Endothelial cell of hepatic sinusoid (primary cell): Measurements from ENCODE around the gene ACYP2.
"Not testable (repeated sequence)": the region's sequence is repeated elsewhere in the genome, so short reads cannot be mapped to it uniquely, and the experiment has no call there.

ENCODE experiments used
- in situ Hi-C: cut with HindIII; loops from 2 replicates; pipeline ENCODE4 v1.10.0; 2017; ENCODE audit warnings: low sequenced_read_pairs

The ACYP2 gene

DNA sequence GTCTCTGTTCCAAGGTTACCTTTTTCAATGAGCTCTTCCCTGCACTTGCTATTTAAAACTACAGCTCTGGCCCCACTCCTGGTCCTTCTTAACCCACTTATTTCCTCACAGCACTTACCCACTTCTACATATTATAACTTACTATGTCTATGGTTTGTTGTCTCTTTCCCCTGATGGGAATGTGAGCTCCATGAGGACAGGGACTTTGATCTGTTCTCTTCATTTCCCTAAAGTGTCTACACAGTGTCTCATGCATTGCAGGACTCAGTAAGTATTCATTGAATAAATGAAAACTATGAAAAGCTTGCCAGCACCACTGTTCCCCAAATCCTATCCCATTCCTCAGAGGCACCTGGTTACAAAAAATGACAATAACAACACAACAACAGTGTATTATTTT lies 18.3 kb upstream of the ACYP2 start:
- in situ Hi-C loops = no loop called here

DNA sequence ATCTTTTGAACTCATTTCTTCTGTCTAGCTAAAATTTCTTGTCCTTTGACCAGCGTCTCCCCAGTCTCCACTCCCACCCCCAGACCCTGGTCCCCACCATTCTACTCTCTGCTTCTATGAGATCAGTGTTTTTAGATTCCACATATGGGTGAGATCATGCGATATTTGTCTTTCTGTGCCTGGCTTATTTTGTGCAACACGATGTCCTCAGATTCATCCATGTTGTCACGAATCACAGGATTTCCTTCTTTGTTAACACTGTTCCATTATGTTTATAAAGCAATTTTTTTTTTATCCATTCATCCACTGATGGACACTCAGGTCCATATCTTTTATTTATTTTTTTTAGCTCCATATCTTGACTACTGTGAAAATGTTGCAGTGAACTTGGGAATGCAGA lies 16.0 kb upstream of the ACYP2 start:
- in situ Hi-C loops = no loop called here

DNA sequence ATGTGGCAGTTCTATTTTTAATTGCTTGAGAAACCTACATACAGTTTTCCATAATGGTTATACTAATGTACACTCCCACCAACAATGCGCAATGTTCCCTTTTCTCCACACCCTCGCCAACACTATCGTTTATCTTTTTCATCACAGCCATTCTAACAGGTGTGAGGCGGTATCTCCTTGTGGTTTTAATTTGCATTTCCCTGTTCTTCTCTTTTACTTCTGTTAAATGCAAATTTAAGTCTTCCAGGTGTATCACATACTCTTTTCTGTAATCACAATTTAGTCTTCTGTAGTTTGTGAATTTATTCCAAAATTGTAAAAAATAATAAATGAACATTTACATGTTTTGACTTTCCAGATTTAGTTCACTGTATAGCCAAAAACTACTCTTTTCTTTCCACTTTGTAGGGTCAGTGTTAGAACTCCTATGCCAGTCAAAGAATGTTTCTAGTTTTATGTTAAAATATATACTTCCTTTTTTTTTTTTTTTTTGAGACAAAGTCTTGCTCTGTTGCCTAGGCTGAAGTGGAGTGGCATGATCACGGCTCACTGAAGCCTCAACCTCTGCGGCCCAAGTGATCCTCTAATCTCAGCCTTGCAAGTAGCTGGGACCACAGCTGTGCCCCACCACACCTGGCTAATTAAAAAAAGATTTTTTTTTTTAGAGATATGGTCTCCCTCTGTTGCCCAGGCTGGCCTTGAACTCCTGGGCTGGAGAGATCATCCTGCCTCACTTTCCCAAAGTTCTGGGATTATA lies 15.4 kb upstream of the ACYP2 start:
- in situ Hi-C loops = loop anchor here (10.0 kb wide), 1 partner anchor 95 kb away; no protein-coding TSS in a partner anchor

DNA sequence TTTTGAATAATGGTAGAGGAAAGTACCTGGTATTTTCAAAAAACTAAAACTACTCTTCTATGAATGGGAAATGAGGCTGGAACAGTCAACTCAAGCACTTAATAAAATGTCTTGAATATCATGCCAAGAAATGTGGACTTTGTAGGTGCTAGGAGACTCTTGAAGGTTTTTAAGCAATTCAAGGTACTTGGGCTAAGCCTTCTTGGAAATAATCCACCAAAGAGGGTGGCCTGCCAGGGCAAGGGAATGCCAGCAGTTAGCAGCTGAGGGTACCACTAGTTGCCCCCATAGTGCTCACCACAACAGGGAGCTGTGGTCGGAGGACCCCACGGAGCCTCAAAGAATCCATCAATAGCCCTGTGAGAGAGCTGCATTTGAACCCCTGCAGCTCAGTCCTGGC lies 14.6 kb upstream of the ACYP2 start:
- in situ Hi-C loops = loop anchor here (10.0 kb wide), 1 partner anchor 94 kb away; no protein-coding TSS in a partner anchor

DNA sequence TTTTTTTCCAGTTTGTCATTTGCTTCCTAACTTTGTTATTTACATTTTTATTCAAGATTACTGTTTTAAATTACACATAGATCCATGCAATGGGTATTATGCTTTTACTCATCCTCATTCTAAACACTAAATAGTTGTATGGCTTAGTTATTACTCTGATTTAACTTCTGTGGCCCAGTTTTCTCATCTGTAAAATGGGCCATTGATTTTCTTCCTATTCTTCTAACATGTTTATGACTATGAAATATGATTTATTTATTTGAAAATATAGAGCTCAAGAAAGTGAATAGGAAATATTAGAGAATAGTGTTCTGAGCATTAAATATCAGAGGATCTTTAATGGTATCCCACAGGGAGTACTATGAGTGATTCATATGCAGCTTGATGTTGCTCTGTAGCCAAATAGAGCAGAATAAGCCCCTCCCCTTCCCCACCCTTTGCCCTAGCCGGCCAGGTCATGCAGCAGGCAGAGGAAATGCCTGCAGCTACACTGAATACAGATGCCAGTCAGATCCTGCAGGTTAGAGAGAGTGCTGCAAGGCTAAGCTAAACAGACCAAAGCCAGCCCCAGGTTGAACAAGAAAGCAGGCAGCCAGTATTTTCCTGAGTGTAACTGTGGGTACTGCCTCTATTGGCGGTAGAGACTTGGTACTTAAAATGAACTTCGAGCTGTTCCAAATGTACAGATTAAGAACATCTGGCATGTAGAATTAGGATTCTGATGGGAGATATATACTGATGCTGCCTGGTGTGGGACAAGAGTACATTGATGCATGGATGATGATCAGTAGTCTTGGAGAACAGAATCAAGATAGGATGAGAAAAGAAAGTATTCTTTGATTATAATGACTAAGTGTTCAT lies 11.7 kb upstream of the ACYP2 start:
- in situ Hi-C loops = loop anchor here (10.0 kb wide), 1 partner anchor 91 kb away; no protein-coding TSS in a partner anchor

DNA sequence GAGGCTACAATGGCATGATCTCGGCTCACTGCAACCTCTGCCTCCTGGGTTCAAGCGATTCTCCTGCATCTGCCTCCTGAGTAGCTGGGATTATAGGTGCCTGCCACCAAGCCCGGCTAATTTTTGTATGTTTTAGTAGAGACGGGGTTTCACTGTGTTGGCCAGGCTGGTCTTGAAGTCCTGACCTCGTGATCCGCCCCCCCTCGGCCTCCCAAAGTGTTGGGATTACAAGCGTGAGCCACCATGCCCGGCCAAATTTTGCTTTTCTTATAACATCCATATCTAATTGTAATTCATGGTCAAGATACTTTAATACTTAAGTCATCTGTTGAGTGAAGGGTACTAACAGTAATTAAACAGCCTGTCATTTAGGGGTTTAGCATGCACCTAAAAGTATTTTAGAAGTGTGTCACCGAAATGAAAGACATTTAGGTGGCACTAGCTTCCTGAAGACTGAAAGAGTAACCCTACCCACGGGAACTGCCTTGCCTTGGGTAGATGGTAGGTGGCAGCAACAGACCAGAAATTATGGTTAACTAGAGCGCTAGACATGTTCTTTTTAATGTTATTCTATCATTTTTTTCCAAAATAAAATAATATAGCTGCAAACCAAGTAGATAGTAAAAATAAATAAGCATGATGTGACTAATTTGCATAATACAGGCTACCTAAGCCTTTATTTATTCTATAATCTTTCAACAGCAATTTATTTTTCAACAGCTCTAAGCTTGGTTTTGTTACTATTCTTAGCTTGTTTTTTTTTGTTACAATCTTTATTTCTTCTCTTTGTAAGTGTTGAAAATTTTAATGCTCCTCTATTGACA lies 8.6 kb upstream of the ACYP2 start:
- in situ Hi-C loops = loop anchor here (10.0 kb wide), 1 partner anchor 88 kb away; no protein-coding TSS in a partner anchor

DNA sequence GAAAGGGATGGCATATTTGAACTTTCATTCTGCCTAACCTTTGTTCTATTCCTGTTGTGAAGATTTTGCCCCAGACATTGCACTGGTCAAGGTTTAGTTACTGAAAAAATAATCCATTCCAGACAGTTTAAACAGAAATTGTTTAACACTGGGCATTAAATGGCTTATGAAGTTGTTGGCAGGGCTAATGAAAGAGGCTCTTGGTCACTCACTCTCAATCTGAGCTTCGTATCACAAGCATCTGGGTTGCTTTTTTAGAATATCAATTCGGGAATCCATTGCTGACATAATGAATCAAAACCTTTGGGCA lies 8.0 kb upstream of the ACYP2 start:
- in situ Hi-C loops = loop anchor here (10.0 kb wide), 1 partner anchor 87 kb away; no protein-coding TSS in a partner anchor

DNA sequence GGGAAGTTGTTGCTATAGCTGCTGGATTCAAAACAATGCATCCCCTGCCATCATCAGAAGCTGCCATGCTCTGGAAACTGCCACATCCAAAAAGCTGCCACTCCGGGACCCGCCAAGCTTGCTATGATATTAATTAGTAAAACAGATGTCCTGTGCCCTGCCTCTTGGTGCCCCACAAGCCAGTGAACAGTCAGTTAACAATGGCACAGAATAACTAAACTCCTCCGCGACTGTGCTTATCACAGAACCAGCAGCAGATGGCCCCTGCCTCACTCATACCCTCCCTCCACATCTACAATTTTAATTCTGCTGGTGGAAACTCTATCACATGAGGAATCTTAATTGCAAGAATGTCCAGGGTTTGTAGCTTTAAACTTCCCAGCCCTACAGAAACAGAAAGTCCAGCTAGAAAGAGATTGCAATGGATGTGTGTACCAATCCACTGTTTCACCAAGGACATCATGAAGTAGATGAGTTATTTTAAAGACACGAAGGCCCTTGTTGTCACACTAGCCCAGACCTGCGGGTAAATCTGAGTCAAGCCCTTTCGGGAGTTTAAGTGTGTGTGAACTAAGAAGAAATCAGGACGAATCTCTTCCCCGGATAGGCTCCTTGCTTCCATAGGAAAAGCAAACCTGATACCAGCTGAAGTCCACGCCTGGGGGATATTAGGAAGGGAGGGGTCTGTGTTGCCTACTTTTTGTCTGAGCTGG lies 7.4 kb upstream of the ACYP2 start:
- in situ Hi-C loops = loop anchor here (10.0 kb wide), 1 partner anchor 87 kb away; no protein-coding TSS in a partner anchor

DNA sequence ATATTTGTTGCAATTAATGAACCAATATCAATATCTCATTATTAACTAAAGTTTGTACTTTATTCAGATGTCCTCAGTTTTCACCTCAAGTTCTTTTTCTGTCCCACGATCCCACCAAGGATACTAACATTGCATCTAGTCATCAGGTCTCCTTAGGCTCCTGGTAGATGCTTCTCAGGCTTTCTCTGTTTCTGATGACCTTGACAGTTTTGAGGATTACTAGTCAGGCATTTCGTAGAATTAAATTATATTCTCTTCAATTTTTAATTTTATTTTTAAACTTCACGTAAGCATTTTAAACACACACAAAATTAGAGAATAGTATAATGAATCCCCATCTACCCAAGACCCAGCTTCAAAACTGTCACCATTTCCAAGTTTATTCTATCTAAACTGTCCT lies 5.6 kb upstream of the ACYP2 start:
- in situ Hi-C loops = loop anchor here (10.0 kb wide), 1 partner anchor 85 kb away; no protein-coding TSS in a partner anchor

DNA sequence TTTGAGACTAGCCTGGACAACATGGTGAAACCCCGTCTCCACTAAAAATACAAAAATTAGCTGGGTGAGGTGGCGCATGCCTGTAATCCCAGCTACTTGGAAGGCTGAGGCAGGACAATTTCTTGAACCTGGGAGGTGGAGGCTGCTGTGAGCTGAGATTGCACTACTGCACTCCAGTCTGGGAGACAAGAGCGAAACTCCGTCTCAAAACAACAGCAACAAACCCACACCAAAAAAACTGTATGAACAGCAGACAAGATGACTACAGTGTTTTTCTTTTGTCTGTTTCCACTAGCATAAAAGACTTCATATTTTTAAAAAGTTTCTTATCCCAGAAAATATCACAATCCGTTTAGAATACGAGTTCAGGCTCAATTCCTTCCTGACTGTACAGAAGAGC lies 936 bp upstream of the ACYP2 start:
- in situ Hi-C loops = not testable (repeated sequence)

DNA sequence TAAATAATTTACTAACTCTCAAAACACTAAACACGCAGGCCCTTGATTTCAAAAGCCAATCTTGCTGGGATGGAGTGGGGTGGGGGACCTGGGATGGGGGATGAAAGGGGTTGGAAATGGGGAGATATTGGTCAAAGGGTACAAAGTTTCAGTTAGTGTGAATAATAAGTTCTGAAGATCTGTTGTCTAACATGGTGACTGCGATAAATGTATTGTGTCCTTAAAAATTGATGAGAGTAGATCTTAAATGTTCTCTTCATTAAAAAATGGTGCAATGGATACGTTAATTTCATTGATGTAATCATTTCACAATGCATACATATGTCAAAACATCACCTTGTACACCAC lies 505 bp upstream of the ACYP2 start:
- in situ Hi-C loops = no loop called here

DNA sequence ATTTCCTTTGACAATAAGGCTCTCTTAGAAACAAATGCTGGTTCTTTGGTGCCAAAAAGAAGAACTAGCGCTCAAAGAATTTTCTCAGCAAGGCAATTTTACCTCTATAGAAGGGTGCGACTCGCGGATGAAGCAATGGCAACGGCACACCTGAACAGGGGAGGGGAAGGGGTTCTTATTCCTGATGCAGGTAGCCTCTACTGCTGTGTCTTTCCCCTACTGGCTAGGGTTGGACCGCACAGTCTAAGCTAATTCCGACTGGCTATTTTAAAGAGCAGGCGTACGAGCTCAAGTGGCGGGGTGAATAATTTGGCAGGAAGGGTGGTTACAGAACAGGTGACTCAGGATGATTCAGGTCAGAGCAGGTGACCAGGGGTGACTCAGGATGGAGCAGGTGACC lies 1.2 kb downstream of the ACYP2 start:
- in situ Hi-C loops = not testable (repeated sequence)

DNA sequence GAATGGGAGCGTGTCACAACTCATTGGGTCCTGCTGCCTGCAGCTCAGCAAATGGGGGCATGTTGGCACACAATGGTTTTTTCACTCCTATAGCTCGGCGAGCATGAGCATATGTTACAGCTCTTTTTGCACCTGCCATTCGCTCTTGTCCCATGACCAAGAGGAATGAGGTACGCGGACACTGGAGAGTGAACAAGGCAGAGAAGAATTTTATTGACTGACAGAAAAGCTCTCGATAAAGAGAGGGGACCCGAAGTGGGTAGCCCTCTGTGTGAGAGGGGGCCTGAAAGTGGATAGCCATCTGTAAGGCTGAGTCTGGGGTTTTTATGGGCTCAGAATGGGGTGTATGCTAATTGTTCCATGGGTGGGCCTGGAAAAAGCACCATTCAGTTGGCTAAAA lies 5.5 kb downstream of the ACYP2 start:
- in situ Hi-C loops = no loop called here

DNA sequence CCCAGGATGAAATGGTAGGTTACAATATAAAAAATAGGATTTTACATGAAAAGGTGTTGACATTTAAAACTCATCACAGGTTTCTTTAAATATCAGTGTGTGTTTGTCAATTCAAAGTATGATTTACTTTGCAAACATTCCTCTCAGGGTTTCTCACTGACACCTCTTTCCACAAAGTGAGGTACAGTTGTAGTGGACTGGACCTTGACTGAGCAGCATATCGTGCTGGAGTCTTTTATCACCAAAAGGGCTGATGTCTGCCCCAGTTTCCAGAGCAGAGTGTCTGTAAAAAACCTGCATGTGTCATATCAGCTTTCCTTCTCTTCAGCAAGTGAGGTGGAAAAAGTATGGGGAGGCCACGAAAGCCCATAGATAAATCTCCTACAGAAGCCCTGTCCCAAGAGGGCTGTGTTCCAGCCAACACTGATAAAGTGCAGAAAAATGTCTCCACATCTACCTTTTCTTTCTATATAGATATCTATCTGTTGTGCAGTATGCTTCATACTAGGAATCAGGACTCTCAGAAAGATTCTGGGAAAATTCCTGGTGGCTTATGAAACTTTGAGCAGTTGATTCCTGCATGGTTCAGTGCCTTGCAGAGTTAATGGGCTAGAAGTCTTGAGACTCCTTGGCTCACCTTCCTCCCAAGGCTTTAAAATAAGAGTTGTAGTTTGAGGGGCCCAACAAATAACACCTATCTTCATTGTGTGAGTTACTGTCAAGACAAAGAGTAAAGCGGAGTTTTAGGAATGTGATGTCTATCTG lies 6.9 kb downstream of the ACYP2 start:
- in situ Hi-C loops = no loop called here

DNA sequence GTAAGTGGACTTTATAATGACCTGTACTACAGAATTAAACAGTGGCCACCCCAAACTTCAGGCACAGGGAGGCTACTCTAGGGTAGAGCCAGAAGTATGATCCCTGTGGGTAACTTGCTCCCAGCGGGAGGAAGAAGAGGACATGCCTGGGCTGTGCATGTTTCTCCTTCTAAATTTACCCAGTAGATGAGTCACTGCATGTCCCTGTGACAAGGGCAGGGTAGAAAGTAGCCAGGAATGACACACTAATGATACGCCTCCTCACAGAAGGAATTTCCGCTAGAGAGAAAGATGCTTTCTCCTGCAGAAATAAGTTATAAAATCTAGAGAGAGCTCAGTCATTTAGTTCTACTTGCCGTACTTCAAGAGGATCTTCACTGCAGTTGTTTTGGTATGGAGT lies 7.5 kb downstream of the ACYP2 start:
- in situ Hi-C loops = no loop called here

DNA sequence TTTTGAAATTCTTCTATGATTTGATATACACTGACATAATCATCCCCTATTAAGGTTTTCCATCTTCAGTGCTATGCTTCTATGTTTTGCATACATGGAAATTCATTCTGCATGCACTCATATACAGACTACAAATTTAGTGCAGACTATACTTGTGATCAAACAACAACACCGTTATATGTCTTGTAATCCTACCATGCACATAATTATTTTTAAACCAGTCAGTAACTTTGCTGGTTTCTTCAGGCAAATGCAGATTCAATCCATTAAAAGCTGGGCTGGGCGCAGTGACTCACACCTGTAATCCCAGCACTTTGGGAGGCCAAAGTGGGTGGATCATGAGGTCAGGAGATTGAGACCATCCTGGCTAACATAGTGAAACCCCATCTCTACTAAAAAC lies 11.8 kb downstream of the ACYP2 start:
- in situ Hi-C loops = not testable (repeated sequence)

DNA sequence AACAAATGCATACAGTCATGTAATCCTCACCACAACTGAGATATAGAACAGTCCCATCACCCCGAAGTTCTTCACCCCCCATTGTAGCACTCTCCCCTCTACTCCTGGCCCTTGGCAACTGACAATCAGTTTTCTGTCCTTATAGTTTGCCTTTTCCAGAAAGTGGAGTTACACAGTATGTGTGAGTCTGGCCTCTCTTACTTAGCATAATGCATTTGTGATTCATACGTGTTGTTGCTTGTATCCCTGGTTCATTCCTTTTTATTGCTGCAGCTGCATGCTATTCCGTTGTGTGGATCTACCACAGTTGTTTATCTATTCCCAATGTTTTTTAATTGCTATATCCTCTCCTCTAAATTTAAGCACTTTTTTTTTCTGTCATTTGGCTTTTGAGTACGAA lies 17.6 kb downstream of the ACYP2 start:
- in situ Hi-C loops = no loop called here

DNA sequence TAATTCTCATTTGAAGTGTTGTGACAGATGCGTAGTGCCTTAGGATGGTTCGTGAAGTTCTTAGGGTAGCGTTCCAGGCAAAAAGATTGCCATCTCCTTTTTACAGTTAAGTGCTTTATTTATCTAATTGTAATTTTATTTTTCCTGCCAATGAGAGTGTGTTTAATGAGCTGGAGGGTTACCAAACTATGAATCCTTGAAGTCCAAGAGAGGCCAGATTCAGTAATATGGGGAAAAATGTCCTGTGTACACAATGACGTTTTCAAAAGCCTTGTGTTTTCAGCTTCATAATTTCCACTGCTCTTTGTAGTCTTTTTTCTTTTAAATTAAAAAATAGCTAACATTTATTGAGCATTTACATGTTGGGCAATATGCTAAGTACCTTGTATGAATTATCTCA lies 23.8 kb downstream of the ACYP2 start:
- in situ Hi-C loops = no loop called here

DNA sequence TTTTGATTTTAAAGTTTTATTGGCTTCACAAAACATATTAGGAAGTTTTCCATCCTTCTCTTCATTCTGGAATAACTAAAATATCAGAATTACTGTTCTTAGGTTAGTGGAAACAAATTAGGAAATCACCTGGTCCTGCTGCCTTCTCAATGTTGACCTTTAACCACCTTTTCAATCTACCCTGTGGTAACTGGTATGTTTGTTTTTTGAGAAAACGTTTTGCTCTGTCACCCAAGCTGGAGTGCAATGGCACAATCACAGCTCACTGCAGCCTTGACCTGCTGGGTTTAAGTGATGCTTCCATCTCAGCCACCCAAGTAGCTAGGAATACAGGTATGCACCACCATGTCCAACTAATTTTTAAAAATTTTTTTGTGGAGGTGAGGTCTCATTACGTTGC lies 28.4 kb downstream of the ACYP2 start:
- in situ Hi-C loops = no loop called here

DNA sequence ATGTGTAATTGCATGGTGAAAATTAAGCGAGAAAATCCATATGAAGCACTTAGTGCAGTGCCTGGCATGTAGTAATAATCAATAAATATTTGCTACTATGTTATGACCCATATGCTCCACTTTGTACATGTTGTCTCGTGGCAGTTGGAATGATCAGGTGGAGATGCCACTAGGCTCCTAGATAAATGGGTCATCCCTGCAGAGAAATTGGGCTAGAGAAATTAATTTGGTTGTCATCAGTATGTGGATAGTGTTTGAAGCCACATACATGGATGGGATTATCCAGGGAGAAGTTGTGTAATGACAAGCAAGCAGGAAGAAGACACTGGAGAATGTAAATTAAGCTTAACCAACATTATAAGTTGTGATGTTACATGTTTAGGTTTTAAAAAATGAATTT lies 33.0 kb downstream of the ACYP2 start:
- in situ Hi-C loops = loop anchor here (5.0 kb wide), 1 partner anchor 99 kb away; no protein-coding TSS in a partner anchor
